ENCODE results near the gene PCIF1.

The PCIF1 gene

GRCh38 chr20:45904583-45905504, 29.6 kb upstream of the PCIF1 start:
- no peak for DNase-seq (ENCODE audit: low read depth in 2 of 3, low spot score in 1 of 3)

- no peak for DNase-seq (ENCODE audit: low read depth in 2 of 3, low spot score in 1 of 3)
Observed at GRCh38 chr20:45905505-45906079, 28.9 kb upstream of the PCIF1 start.

DNA sequence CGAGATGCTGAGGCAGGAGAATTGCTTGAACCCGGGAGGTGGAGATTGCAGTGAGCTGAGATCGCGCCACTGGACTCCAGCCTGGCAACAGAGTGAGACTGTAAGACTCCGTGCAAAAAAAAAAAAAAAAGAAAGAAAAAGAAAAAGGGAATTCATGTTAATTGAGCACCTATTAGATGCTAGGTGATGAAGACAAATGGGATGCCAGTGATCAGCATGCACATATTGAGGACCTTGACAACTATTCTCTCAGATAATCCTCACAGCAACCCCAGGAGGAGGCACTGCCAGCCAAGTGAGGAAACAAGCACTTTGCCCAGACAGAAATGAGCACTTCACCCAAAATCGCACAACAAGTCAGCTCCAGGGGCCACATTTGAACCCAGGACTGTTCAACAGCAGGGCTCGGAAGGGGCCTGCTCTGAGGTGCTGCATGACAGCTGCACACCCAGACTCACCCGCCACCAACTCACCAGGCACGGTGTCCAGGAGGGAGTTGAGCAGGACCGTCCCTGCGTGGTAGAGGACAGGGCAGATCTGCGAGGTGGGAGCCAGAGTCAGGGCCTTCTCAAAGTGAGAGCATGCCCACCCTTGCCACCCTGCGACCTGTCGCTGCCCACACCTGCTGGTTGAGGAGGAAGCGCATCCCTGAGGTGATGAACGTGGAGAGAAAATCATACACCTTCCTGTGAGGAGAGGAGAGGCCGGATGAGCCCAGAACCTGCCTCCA, 27.1 kb upstream of the PCIF1 start:
- no peak for DNase-seq (ENCODE audit: low read depth in 2 of 3, low spot score in 1 of 3)

- DNase-seq (ENCODE audit: low read depth in 2 of 3, low spot score in 1 of 3): no peak
Observed at GRCh38 chr20:45908084-45908483, 26.4 kb upstream of the PCIF1 start.

- DNase-seq (ENCODE audit: low read depth in 2 of 3, low spot score in 1 of 3): no peak
Observed at GRCh38 chr20:45909336-45909808, 25.1 kb upstream of the PCIF1 start.

DNA sequence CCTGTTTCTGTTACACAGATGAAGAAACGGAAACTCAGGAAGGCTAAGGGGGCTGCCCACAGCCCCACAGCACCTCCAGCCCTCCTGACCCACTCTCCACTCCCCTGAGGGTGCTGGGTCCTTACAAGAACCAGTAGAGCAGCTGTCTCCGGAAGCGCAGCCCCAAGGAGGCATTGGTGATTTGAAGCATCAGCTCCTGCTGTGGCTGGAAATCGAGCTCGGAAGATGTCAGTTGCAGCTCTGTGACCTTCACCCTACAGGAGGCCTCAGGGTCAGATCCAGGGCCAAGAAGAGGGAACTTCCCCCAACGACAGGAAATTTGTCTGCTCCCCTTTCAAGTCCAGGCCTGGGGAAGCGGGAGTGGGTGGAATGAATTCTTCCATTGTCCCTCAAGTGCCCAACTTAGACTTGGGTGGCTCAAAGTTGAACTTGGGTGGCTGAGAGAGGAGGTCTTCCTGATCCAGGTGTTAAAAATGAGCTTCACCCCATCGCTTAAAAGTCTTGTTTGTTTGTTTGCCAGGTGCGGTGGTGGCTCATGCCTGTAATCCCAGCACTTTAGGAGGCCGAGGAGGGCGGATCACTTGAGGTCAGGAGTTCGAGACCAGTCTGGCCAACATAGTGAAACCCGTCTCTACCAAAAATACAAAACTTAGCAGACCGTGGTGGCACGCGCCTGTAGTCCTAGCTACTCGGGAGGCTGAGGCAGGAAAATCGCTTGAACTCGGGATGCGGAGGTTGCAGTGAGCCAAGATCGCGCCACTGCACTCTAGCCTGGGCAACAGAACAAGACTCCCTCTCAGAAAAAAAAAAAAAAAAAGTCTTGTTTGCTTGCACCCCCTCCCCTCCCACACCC, 24.4 kb upstream of the PCIF1 start:
- no peak for DNase-seq (ENCODE audit: low read depth in 2 of 3, low spot score in 1 of 3)

- DNase-seq (ENCODE audit: low read depth in 2 of 3, low spot score in 1 of 3): peak; percentile 90 to 100 (median 98)
Observed at GRCh38 chr20:45910670-45911485, 23.6 kb upstream of the PCIF1 start.

- no peak for DNase-seq (ENCODE audit: low read depth in 2 of 3, low spot score in 1 of 3)
Observed at GRCh38 chr20:45911486-45912343, 22.8 kb upstream of the PCIF1 start, which contains the start of gene PLTP. Gene PLTP (minus strand): TSS chr20:45912155. CDS start chr20:45911452, 703 bp downstream.

DNA sequence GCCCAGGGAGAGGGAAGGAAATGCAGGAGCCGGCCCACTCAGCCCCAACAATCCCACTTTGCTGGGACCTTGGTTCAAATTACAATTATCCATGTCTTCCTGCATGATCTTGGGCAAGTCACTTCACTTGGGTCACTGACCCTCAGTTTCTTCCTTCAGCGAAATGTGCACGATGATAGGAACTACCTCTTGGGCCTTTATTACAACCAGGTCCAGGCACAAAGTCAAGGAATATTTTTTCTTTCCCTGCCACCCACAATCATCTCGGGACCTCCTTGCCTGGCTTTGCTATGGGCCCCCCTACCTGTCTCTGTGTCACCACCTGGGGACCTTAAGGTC, 22.2 kb upstream of the PCIF1 start:
- no peak for DNase-seq (ENCODE audit: low read depth in 2 of 3, low spot score in 1 of 3)

GRCh38 chr20:45913116-45913515, 21.4 kb upstream of the PCIF1 start:
- no peak for DNase-seq (ENCODE audit: low read depth in 2 of 3, low spot score in 1 of 3)

DNA sequence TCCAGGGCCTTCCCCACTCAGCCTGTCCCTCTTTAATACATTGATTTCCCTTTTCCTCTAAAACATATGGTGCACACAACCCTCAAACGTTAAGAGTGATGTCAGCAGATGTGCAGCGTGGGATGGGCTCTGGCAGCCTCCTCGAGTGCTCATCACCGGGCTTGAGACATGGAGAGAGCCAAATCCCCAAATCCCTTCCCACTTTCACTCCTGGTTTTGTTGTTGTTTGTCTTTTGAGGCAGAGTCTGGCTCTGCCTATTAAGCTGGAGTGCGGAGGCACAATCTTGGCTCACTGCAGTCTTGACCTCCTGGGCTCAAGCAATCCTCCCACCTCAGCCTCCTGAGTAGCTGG, 16.7 kb upstream of the PCIF1 start:
- DNase-seq (ENCODE audit: low read depth in 2 of 3, low spot score in 1 of 3): no peak

DNA sequence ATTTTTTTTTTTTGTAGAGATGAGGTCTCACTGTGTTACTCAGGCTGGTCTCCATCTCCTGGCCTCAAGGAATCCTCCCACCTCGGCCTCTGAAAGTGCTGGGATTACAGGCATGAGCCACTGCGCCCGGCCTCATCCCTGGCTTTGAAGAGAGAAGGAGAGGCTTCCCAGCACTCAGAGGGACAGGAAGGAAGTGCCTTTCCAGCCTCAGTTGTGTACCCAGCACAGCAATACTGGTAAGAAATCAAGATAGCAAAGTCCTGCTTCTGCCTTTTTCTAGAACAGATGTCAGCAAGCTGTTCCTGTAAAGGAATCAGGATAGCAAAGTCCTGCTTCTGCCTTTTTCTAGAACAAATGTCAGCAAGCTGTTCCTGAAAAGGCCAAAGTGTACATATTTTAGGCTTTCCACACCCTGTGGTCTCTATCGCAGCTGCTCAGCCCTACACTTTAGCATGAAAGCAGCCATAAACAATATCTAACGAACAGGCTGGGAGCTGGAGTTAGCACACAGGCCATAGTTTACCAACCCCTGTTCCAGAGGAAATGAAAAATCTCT, 16.2 kb upstream of the PCIF1 start:
- no peak for DNase-seq (ENCODE audit: low read depth in 2 of 3, low spot score in 1 of 3)

GRCh38 chr20:45918779-45919537, 15.5 kb upstream of the PCIF1 start:
- DNase-seq (ENCODE audit: low read depth in 2 of 3, low spot score in 1 of 3): no peak

DNA sequence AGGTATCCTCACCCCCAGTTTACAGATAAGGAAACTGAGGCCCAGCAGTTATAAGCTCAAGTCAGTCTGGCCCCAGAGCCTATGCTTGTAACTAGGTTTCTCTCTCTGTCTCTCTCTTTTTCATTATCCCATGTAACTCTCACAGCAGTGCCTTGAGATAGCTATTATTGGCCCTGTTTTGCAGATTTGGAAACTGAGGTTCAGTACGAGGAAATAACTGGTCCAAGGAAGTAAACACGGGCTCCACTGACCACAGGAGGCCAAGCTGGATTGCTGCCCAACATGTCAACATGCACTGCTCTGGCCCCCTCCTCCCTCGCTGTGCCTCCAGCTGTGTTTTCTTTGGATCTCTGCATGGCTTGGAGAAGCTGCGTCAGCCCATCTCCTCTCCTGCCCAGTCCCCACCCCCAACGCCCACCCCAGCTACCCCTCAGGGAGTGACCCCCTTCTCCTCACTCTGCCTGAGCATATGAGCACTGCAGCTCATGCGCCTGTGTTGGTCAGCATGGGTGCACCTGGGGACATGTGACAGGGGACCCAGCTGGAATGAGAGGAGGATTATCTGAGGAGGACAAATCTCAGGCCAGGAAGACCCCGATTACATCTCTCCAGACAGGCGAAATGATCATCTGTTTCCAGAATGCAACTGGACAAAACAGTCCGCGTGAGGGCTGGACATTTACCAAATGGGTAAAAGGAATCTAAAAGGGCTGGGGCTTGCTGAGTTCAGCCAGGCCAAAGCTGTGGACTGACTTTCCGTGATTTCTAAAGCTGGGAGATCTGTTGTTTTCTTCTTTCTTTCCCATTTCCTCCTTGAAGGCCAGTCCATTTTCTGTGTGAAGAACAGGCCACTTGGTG, 14.7 kb upstream of the PCIF1 start:
- no peak for DNase-seq (ENCODE audit: low read depth in 2 of 3, low spot score in 1 of 3)

DNA sequence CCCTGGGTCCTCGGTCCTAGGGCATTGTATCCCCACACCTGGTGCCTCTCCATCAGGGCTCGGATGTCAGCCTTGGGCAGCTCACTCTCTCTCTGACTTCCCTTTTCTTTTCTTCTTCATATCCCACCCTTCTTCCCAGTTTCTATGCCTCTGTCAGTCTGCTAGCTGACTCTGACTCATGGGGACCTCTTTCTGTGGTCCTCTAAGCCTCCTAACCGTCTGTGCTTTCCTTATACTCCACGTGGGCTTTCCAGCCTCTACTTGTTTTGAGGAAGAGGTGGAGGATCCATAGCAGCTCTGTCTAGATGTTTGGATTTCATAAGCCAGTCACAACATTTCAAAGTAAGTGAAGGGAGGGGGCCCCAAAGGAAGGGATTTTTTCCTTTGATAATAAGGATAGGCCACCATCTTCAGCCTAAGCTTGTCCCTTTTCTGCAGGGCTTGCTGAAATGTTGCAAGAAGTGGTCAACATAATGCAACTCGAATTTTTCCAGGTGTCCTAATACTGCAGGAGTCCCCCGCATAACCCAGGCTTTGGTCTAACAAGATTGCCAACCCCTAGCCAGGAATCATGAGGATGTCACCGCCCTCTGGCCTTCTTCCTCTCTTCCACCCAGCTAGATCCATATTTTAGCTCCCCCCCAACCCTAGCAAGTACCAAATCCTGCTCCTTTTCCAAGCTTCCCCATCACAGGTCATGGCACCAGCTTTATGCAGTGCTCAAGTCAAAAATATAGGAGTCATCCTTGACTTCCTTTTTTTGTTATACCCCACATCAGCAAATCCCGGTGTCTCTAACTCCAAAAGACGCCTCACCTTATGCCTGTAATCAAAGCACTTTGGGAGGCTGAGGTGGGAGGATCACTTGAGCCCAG, 13.8 kb upstream of the PCIF1 start:
- DNase-seq (ENCODE audit: low read depth in 2 of 3, low spot score in 1 of 3): no peak

All from stimulated activated CD4-positive, alpha-beta T cell treated with anti-CD3 and anti-CD28 coated beads, Interleukin-12 subunit alpha, Interleukin-12 subunit beta, amount 100 ng/mL, for 48 hours (primary cell).